ENCODE data around the gene HMMR. TPM values are rescaled to one million over a fixed set of nuclear protein-coding genes. Genes with fewer than 3 reads are reported as not detected.
"Not testable (repeated sequence)": the region's sequence is repeated elsewhere in the genome, so short reads cannot be mapped to it uniquely, and the experiment has no call there.

The HMMR gene, protein sequence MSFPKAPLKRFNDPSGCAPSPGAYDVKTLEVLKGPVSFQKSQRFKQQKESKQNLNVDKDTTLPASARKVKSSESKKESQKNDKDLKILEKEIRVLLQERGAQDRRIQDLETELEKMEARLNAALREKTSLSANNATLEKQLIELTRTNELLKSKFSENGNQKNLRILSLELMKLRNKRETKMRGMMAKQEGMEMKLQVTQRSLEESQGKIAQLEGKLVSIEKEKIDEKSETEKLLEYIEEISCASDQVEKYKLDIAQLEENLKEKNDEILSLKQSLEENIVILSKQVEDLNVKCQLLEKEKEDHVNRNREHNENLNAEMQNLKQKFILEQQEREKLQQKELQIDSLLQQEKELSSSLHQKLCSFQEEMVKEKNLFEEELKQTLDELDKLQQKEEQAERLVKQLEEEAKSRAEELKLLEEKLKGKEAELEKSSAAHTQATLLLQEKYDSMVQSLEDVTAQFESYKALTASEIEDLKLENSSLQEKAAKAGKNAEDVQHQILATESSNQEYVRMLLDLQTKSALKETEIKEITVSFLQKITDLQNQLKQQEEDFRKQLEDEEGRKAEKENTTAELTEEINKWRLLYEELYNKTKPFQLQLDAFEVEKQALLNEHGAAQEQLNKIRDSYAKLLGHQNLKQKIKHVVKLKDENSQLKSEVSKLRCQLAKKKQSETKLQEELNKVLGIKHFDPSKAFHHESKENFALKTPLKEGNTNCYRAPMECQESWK
- 1 to 10 TPM in 2 of 6 donors, under 1 TPM in 3, not detected in 1; 0.38 to 1.3 (median 0.92) TPM for polyA plus RNA-seq (ENCODE audit: low read depth in 6 of 6)

DNA sequence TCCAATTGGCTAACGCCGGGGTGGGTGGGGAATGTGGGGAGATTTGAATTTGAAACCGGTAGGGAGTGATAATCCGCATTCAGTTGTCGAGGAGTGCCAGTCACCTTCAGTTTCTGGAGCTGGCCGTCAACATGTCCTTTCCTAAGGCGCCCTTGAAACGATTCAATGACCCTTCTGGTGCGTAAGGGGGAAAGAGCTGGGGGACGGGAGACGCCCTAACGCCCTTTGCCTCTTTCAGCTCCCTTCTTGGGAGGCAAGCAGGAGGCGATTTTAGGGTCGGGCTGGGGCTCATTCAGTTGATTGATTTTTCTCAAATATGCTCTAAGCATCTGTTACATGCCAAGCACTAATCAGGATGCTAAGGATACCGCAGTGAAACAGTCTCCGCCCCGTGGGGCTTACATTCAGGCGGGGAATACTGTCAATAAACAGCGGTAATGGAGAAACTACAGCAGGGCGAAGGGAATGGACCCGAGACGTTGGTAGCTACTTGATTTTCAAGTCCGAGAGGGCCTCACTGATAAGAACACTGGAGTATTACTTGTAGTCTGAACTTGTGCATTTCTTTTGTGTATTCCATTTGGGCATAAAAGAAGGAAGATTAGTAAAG, at the start of gene HMMR:
Gene HMMR, plus strand, starts transcription at position 71 of the 610 bp plus-strand sequence. Its CDS starts 61 bp downstream, at position 132.
- DNase-seq (no peak), ATAC-seq (ENCODE audit: low read depth in 2 of 2) (no peak)
- Mint-ChIP-seq H3K4me1 (peaks cover 19 to 29% (median 24%) of the 10 kb centered on the region in 3 donors), H3K36me3 (peaks cover 3 to 4% of the 10 kb centered on the region in 2 donors), H3K27me3 (no peaks in the 10 kb centered on the region), H3K9me3 (no peaks in the 10 kb centered on the region), H3K27ac (peak within 1 kb of the TSS; percentile 97 to 99 (median 99)), H3K4me3 (peak within 1 kb of the TSS; percentile 93 to 99 (median 98))

DNA sequence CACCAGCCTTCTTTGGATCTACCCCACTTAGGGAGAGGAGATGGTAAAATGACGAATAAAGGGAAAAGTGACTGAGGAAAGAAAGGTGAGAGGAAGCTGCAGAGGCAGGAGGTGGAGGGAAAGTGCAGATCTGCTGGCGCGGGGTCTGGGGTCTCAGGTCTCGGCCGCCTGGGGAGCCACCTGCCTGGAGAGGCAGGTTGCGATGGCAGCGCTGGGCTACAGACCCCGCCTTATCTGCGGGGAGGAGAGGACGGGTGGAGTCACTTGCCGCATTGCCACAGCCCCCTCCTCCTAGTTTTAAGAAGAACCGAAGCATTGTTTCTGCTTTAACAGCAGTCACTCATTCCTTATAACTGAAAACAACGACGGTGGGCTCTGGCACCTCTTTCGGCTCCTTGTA, 44.8 kb upstream of the HMMR start:
- not testable (repeated sequence) for H3K4me1 Mint-ChIP-seq, H3K27ac Mint-ChIP-seq, H3K36me3 Mint-ChIP-seq

DNA sequence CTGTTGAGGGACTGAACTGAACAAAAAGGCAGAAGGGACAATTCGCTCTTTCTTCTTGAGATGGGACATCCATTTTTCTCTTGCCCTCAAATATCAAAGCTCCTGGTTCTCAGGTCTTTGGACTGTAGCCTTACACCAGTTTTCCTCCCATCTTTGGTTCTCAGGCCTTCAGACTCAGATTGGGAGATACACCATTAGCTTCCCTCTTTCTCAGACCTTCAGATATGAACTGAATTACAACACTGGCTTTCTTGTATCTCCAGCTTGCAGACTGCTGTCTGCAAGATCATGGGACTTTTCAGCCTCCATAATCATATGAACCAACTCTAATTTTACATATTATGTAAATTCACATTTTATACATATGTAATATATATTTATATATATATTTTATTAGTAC, 35.6 kb upstream of the HMMR start:
- no peak for ATAC-seq (ENCODE audit: low read depth in 2 of 2)
- DNase-seq = no peak
- Mint-ChIP-seq H3K36me3 (no peaks in the 10 kb centered on the region), H3K27me3 (peaks cover 0 to 6% (median 0%) of the 10 kb centered on the region in 3 donors), H3K4me1 (peaks cover 6 to 8% (median 6%) of the 10 kb centered on the region in 3 donors), H3K9me3 (no peaks in the 10 kb centered on the region), H3K4me3 (no peak overlapping the region), H3K27ac (no peak overlapping the region)

More for the DNA sequence above, 44.8 kb upstream of the HMMR start:
- not testable (repeated sequence) for H3K4me3 Mint-ChIP-seq; ATAC-seq (ENCODE audit: low read depth in 2 of 2); DNase-seq; H3K9me3 Mint-ChIP-seq
- H3K27me3 Mint-ChIP-seq = peaks cover 30 to 33% (median 32%) of the 10 kb centered on the region in 3 donors

DNA sequence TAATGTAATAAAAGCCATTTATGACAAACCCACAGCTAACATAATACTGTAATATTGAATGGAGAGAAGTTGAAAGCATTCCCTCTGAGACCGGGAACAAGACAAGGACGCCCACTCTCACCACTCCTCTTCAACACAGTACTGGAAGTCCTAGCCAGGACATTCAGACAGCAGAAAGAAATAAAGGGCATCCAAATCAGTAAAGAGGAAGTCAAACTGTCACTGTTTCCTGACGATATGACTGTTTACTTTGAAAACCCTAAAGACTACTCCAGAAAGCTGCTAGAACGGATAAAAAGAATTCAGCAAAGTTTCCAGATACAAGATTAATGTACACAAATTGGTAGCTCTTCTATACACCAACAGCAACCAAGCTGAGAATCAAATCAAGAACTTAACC, 34.3 kb upstream of the HMMR start:
- H3K4me1 Mint-ChIP-seq; ATAC-seq (ENCODE audit: low read depth in 2 of 2); DNase-seq; H3K36me3 Mint-ChIP-seq; H3K27me3 Mint-ChIP-seq; H3K9me3 Mint-ChIP-seq: not testable (repeated sequence)
- peak overlapping the region in 3 of 6 donors; percentile 66 to 86 (median 71) for H3K27ac Mint-ChIP-seq
- peak overlapping the region in 1 of 8 donors; percentile 8 for H3K4me3 Mint-ChIP-seq

DNA sequence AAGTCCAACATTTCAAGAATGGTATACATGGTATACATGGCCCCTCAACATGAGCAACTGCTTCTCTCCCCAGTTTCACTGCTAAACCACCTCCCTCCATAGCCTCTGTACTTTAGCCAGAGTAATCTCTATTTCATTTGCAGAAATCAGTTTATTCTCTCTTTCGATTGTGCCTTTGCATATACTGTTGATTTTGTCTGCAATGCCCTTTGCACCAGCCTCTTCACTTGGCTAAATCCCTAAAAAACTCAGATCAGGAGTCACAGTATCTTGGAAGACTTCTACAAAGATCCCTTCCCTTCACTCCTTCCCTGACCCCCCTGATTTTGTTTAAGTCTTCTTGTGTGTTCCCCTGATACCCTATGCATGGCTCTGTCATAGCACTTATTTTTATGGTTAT, 27.9 kb upstream of the HMMR start:
- H3K9me3 Mint-ChIP-seq = no peaks in the 10 kb centered on the region
- peaks cover 4 to 12% (median 11%) of the 10 kb centered on the region in 3 donors for H3K4me1 Mint-ChIP-seq
- no peak overlapping the region for H3K4me3 Mint-ChIP-seq
- H3K27ac Mint-ChIP-seq = peak overlapping the region in 1 of 6 donors; percentile 5
- ATAC-seq (ENCODE audit: low read depth in 2 of 2) (no peak), DNase-seq (no peak)
- no peaks in the 10 kb centered on the region for H3K36me3 Mint-ChIP-seq
- H3K27me3 Mint-ChIP-seq = peaks cover 0 to 15% (median 0%) of the 10 kb centered on the region in 3 donors

DNA sequence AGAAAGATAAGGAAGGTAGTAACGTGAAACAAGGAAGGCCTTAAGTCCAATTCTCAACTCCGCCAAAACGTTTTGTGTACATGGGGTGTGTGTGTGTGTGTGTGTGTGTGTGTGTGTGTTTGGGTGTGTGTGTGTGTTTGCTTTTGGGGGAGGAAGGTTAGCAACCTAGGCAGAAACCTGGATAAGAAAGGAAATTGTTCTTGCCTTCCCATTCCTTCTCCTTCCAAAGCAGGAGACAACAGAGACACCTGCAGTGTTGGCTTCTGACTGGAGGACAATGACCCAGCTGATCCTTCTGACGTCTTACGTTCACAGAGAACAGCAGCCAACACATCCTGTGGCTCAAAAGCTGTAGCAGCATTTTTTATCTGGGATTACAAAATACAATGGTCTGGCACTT, 27.2 kb upstream of the HMMR start:
- H3K27ac Mint-ChIP-seq = peak overlapping the region in 1 of 6 donors; percentile 23
- DNase-seq (no peak), ATAC-seq (ENCODE audit: low read depth in 2 of 2) (no peak)
- no peaks in the 10 kb centered on the region for H3K36me3 Mint-ChIP-seq
- no peaks in the 10 kb centered on the region for H3K9me3 Mint-ChIP-seq
- H3K27me3 Mint-ChIP-seq = peaks cover 0 to 15% (median 0%) of the 10 kb centered on the region in 3 donors
- peak overlapping the region in 1 of 8 donors; percentile 29 for H3K4me3 Mint-ChIP-seq
- peaks cover 9 to 16% (median 14%) of the 10 kb centered on the region in 3 donors for H3K4me1 Mint-ChIP-seq

DNA sequence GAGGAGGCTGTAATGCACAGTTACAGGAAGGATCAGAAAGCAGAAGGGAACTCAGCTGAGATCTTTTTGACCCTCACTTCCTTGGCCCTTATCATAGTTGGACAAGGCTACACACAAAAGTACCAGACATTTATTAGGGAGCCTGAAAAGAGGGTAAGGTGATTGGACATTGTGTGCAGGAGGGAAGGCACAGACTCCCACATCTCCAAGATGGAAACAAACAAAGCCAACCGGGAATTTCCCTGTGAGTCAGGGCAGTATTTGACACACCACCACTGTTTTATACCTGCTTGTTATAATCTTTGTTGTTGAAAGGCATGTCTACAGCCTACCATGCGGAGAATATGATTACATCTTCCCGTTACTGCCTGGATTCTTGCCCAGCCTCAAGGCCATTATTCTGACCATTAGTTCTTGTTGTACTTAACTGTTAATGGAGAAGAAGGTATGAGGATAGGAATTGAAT, 26.0 kb upstream of the HMMR start:
- Mint-ChIP-seq H3K27me3 (peaks cover 0 to 15% (median 0%) of the 10 kb centered on the region in 3 donors), H3K27ac (no peak overlapping the region), H3K36me3 (no peaks in the 10 kb centered on the region), H3K9me3 (no peaks in the 10 kb centered on the region), H3K4me3 (peak overlapping the region in 1 of 8 donors; percentile 30), H3K4me1 (peaks cover 11 to 28% (median 21%) of the 10 kb centered on the region in 3 donors)
- ATAC-seq (ENCODE audit: low read depth in 2 of 2) (no peak), DNase-seq (no peak)

DNA sequence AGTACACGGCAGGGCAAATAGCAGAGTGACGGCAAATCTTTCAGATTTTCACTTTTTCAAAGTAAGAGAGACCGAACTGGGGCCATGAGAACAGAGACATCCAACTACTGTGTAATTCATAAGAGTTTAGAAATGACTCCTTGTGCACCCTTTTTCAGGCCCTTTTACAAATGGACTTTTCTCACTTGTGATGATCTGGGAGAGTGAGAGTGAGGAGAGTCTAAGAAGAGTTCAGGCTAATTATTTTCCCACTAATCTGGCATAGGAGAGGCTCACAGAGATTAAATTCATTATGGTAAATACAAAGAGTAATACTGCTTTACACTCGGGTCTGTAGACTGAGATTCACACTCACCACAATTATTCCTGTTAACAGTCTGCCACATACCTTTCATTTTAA, 23.9 kb upstream of the HMMR start:
- H3K27me3 Mint-ChIP-seq = peaks cover 0 to 15% (median 0%) of the 10 kb centered on the region in 3 donors
- H3K36me3 Mint-ChIP-seq = no peaks in the 10 kb centered on the region
- H3K4me3 Mint-ChIP-seq = peak overlapping the region; percentile 83 to 97 (median 94)
- no peak for ATAC-seq (ENCODE audit: low read depth in 2 of 2)
- H3K4me1 Mint-ChIP-seq = peaks cover 14 to 32% (median 21%) of the 10 kb centered on the region in 3 donors
- H3K27ac Mint-ChIP-seq = peak overlapping the region in 4 of 6 donors; percentile 24 to 95 (median 72)
- H3K9me3 Mint-ChIP-seq = no peaks in the 10 kb centered on the region
- DNase-seq = no peak

DNA sequence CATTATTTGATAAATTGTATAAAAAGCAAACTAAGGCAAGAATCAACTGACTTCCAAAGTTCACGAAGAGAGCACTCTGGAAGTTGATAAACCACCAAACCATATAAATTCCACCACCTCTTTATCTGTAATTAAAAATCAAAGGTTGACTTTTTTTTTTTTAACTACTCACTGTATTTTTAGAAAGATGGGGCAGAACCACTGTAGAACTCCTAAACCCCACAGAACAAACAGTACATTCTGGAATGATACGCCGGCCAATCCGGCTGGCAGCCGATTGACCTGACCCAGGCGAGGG, 23.5 kb upstream of the HMMR start:
- Mint-ChIP-seq H3K4me1 (peaks cover 14 to 32% (median 21%) of the 10 kb centered on the region in 3 donors), H3K27ac (peak overlapping the region; percentile 60 to 95 (median 94)), H3K36me3 (peaks cover 0 to under 1% of the 10 kb centered on the region in 2 donors), H3K9me3 (no peaks in the 10 kb centered on the region), H3K4me3 (peak overlapping the region; percentile 83 to 97 (median 94)), H3K27me3 (peaks cover 0 to 15% (median 0%) of the 10 kb centered on the region in 3 donors)
- no peak for DNase-seq
- ATAC-seq (ENCODE audit: low read depth in 2 of 2) = no peak

DNA sequence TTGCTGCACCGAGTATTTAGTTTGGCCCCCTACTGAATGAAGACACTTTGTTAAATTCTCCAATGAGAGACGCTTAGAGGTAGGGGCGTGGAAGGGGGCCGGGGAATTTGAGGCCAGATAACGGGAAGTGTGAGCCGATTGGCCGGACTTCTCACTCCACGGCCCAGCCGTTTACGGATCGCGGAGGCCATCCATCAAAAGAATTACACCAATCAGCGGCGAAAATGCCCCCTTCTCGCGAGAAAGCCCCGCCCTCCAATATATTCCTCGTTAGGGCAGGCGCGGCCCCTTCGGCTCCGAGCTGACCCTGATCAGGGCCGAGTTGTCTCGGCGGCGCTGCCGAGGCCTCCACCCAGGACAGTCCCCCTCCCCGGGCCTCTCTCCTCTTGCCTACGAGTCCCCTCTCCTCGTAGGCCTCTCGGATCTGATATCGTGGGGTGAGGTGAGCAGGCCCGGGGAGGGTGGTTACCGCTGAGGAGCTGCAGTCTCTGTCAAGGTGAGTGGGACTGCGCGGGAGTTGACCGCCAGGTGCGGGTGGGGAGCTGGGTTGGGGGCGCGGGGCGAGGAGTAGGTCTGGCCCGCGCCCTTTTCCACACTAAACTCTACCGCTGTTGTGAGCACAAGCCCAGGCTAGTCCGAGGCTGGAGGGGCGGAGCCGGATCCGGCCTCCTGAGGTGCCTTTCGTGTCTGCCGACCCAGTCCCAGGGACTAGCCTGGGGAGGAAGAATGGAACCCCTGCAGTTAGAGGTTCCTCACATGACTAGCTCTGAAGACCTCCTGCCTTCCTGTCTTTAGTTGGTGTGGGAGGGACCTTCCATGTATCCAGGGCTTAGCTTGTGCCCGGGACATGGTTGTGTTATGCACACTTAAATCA, 22.9 kb upstream of the HMMR start, which contains the start of gene CCNG1:
Gene CCNG1, plus strand, starts transcription at position 287 of the 874 bp plus-strand sequence. CDS start 1,662 bp downstream, outside the sequence.
- H3K4me3 Mint-ChIP-seq = peak within 1 kb of the TSS; percentile 83 to 97 (median 94)
- DNase-seq = peak; percentile 91
- peaks cover 0 to 6% of the 10 kb centered on the region in 2 donors for H3K36me3 Mint-ChIP-seq
- ATAC-seq (ENCODE audit: low read depth in 2 of 2) = peak; percentile 97 to 98
- H3K4me1 Mint-ChIP-seq = peaks cover 14 to 32% (median 21%) of the 10 kb centered on the region in 3 donors
- no peaks in the 10 kb centered on the region for H3K9me3 Mint-ChIP-seq
- H3K27me3 Mint-ChIP-seq = peaks cover 0 to 9% (median 0%) of the 10 kb centered on the region in 3 donors
- peak within 1 kb of the TSS; percentile 85 to 95 (median 94) for H3K27ac Mint-ChIP-seq

DNA sequence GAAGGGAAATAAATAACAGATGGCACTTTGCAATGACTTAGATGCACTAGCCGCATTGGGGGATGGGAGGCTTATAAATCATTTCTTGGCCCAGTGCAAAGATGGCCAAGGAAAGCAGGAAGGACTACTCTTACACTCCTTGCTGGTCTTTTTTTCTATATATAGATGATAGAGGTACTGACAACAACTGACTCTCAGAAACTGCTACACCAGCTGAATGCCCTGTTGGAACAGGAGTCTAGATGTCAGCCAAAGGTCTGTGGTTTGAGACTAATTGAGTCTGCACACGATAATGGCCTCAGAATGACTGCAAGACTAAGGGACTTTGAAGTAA, 21.4 kb upstream of the HMMR start:
- peak overlapping the region in 5 of 8 donors; percentile 42 to 97 (median 86) for H3K4me3 Mint-ChIP-seq
- H3K27ac Mint-ChIP-seq = no peak overlapping the region
- no peaks in the 10 kb centered on the region for H3K9me3 Mint-ChIP-seq
- peaks cover 14 to 32% (median 21%) of the 10 kb centered on the region in 3 donors for H3K4me1 Mint-ChIP-seq
- peaks cover 0 to 6% of the 10 kb centered on the region in 2 donors for H3K36me3 Mint-ChIP-seq
- no peaks in the 10 kb centered on the region for H3K27me3 Mint-ChIP-seq
- ATAC-seq (ENCODE audit: low read depth in 2 of 2) (no peak), DNase-seq (no peak)

DNA sequence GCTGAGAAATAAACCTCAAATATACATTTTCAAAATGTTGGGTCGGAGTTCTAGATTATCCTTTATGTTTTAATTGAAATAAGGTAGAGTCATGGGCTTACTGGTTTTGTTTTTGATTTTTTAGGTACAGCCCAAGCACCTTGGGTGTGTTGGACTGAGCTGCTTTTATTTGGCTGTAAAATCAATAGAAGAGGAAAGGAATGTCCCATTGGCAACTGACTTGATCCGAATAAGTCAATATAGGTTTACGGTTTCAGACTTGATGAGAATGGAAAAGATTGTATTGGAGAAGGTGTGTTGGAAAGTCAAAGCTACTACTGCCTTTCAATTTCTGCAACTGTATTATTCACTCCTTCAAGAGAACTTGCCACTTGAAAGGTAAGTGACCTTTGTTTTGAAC, 19.5 kb upstream of the HMMR start:
- Mint-ChIP-seq H3K4me1 (peaks cover 14 to 32% (median 21%) of the 10 kb centered on the region in 3 donors), H3K9me3 (no peaks in the 10 kb centered on the region), H3K27ac (no peak overlapping the region), H3K36me3 (peaks cover 0 to 6% of the 10 kb centered on the region in 2 donors), H3K4me3 (peak overlapping the region in 1 of 8 donors; percentile 66), H3K27me3 (no peaks in the 10 kb centered on the region)
- ATAC-seq (ENCODE audit: low read depth in 2 of 2) (no peak), DNase-seq (no peak)

All from naive B cell (primary cell).